GM12878 (cell line): ENCODE results near the gene DDR2. TPM values are rescaled to one million over a fixed set of nuclear protein-coding genes. Genes with fewer than 3 reads are reported as not detected.

Experiments
- ATAC-seq: fragments of 200-7000 bp; cut with Tn5 transposase; 3 replicates; pipeline ENCODE4 v1.9.1; 2020; ENCODE audit warnings: mild to moderate bottlenecking, moderate library complexity
- BruUV-seq: library from RNA; stranded (reverse); fragments of 400-500 nt; replicated peaks from 2 replicates; lab custom pipeline; 2021; lab: Mats Ljungman, UMichigan
- CTCF ChIA-PET: fragments of 300-600 bp; sonication (Branson Sonifier 250); formaldehyde crosslinking; extraction: SDS; loops from one replicate; lab custom pipeline; 2021; ENCODE audit warnings: inconsistent platforms; lab: Yijun Ruan, JAX
- POLR2A ChIA-PET: fragments of 350-600 bp; formaldehyde crosslinking; extraction: SDS; loops from one replicate; lab custom pipeline; 2021; ENCODE audit warnings: inconsistent platforms; lab: Charles Lee
- RAD21 ChIA-PET: fragments of 300-600 bp; sonication (Branson Sonifier 250); formaldehyde crosslinking; loops from one replicate; lab custom pipeline; 2023; ENCODE audit warnings: antibody characterized with exemption; ENCODE audit not compliant: unreplicated experiment; lab: Charles Lee
- SMC1A ChIA-PET: fragments of 300-600 bp; sonication (Branson Sonifier 250); formaldehyde crosslinking; loops from one replicate; lab custom pipeline; 2023; ENCODE audit not compliant: unreplicated experiment, uncharacterized antibody; lab: Charles Lee
- DNase-seq: peaks from one replicate; pipeline ENCODE4 v3.0.0-alpha.2; 2011; ENCODE audit warnings: low read depth, low spot score
- FAIRE-seq: peaks from 3 replicates; lab custom pipeline; 2011; peaks lifted over from hg19 to GRCh38; lab: Jason Lieb, UNC
- H2AFZ ChIP-seq: 2 replicates; pipeline ENCODE4 v1.6.0; 2011; ENCODE audit warnings: low read depth, low read length, control low read depth; ENCODE audit not compliant: control insufficient read depth
- H3K27ac ChIP-seq: 2 replicates; pipeline ENCODE4 v1.5.1; 2011; ENCODE audit warnings: control low read depth; ENCODE audit not compliant: control insufficient read depth, insufficient read depth
- H3K27me3 ChIP-seq, 2 experiments: replicated peaks in 1 of 2; 2 replicates each; pipeline versions ENCODE4 v1.6.0 to v1.6.1; 2011; ENCODE audit warnings: low read length in 1 of 2; ENCODE audit not compliant: control insufficient read depth in 2 of 2, insufficient read depth in 2 of 2
- H3K36me3 ChIP-seq, 2 experiments: 2 replicates each; pipeline ENCODE4 v1.5.1; 2011; ENCODE audit warnings: low read length in 1 of 2; ENCODE audit not compliant: control insufficient read depth in 2 of 2, insufficient read depth in 2 of 2
- H3K4me1 ChIP-seq: 2 replicates; pipeline ENCODE4 v1.6.1; 2011; ENCODE audit warnings: mild to moderate bottlenecking, low read length, moderate library complexity, mixed read lengths; ENCODE audit not compliant: control insufficient read depth, insufficient read depth
- H3K4me2 ChIP-seq: 2 replicates; pipeline ENCODE4 v1.6.0; 2011; ENCODE audit warnings: control low read depth; ENCODE audit not compliant: control insufficient read depth, insufficient read depth
- H3K4me3 ChIP-seq: fragments of 200-600 bp; sonication (generic); 2 replicates; pipeline ENCODE4 v1.5.1; 2016
- H3K79me2 ChIP-seq: 2 replicates; pipeline ENCODE4 v1.6.0; 2011; ENCODE audit warnings: low read length; ENCODE audit not compliant: control insufficient read depth, insufficient read depth
- H3K9ac ChIP-seq: 2 replicates; pipeline ENCODE4 v1.8.0; 2011; ENCODE audit warnings: low read length, control low read depth, mixed read lengths; ENCODE audit not compliant: control insufficient read depth, insufficient read depth
- H3K9me3 ChIP-seq: replicated peaks from 3 replicates; pipeline ENCODE4 v1.5.1; 2011; ENCODE audit warnings: mild to moderate bottlenecking, low read length; ENCODE audit not compliant: control insufficient read depth, insufficient read depth
- H4K20me1 ChIP-seq: 2 replicates; pipeline ENCODE4 v1.6.0; 2011; ENCODE audit not compliant: control insufficient read depth, insufficient read depth
- BCL3 ChIP-seq: IDR thresholded peaks from 2 replicates; pipeline ENCODE4 v1.6.1; 2011; ENCODE audit warnings: borderline replicate concordance, low read depth, mild to moderate bottlenecking, moderate library complexity, low read length; ENCODE audit not compliant: insufficient read depth, poor library complexity, severe bottlenecking
- CHD4 ChIP-seq: fragments of 200-600 bp; sonication (generic); IDR thresholded peaks from 2 replicates; pipeline ENCODE4 v1.6.1; 2016; ENCODE audit warnings: mild to moderate bottlenecking
- CUX1 ChIP-seq: IDR thresholded peaks from 2 replicates; pipeline ENCODE4 v1.6.1; 2012; ENCODE audit warnings: improper control_type of control experiment, low read depth, low read length; ENCODE audit not compliant: insufficient replicate concordance
- E2F4 ChIP-seq: IDR thresholded peaks from 2 replicates; pipeline ENCODE4 v1.6.1; 2012; ENCODE audit warnings: low read depth, low read length, improper control_type of control experiment
- JUNB ChIP-seq: IDR thresholded peaks from 2 replicates; pipeline ENCODE4 v1.6.1; 2016; ENCODE audit warnings: antibody characterized with exemption, mild to moderate bottlenecking
- RB1 ChIP-seq: fragments of 450-650 bp; formaldehyde crosslinking; IDR thresholded peaks from 2 replicates; pipeline ENCODE4 v1.6.1; 2017; ENCODE audit warnings: mild to moderate bottlenecking, borderline replicate concordance
- RBBP5 ChIP-seq: fragments of 200-600 bp; sonication (generic); conservative IDR thresholded peaks from 2 replicates; pipeline ENCODE4 v1.6.1; 2016
- SIX5 ChIP-seq: IDR thresholded peaks from 2 replicates; pipeline ENCODE4 v1.6.1; 2011; ENCODE audit warnings: mild to moderate bottlenecking, low read depth, low read length, moderate library complexity; ENCODE audit not compliant: severe bottlenecking
- SKIL ChIP-seq: fragments of 450-650 bp; IDR thresholded peaks from 2 replicates; pipeline ENCODE4 v1.6.1; 2017; ENCODE audit warnings: mild to moderate bottlenecking, low read depth, inconsistent platforms; ENCODE audit not compliant: poor library complexity, severe bottlenecking
- TCF7 ChIP-seq: IDR thresholded peaks from 2 replicates; pipeline ENCODE4 v1.6.1; 2014; ENCODE audit warnings: antibody characterized with exemption, borderline replicate concordance
- WGBS: methylation state at CpG from one replicate; pipeline ENCODE4 v1.1.6; 2016; ENCODE audit warnings: low lambda C conversion rate; ENCODE audit not compliant: insufficient replicate concordance, insufficient coverage; ENCODE audit errors: missing lambda C conversion rate; 5-methylcytosine and 5-hydroxymethylcytosine counted together
- in situ Hi-C: fragments of 300-500 bp; cut with MboI; formaldehyde crosslinking; loops from 9 replicates; pipeline ENCODE4 v1.14.3; 2018; ENCODE audit warnings: mixed read lengths
- intact Hi-C: fragments of 100-400 bp; cut with micrococcal nuclease; formaldehyde crosslinking; loops from one replicate; pipeline ENCODE4 v1.14.2; 2022; ENCODE audit not compliant: unreplicated experiment
- polyA plus RNA-seq, 11 experiments: library from polyadenylated mRNA; depleted of rRNA in 4 of 11; unstranded in 6 of 11; stranded (reverse) in 5 of 11; fragments of >200 nt; fragmentation: Nextera tagmentation in 4 of 11; fragmentation: Illumina TruSeq in 1 of 11; extraction: Ambion mirVana in 4 of 11; extraction: Trizol in 1 of 11; gene quantifications; 1 replicate in 1 of 11; 2 replicates in 10 of 11; pipeline versions ENCODE4 v1.2.1 to v1.2.3, GENCODE V29; 2011 to 2016; ENCODE audit warnings: inconsistent platforms in 2 of 11, missing spikeins in 2 of 11, low read depth in 1 of 11
- total RNA-seq, 4 experiments: library from RNA; depleted of rRNA in 3 of 4; stranded (reverse); fragments of >200 nt in 3 of 4; fragmentation: Illumina TruSeq in 1 of 4; extraction: Trizol in 1 of 4; gene quantifications; 2 replicates each; pipeline versions ENCODE4 v1.2.1 to v1.2.3, GENCODE V29; 2013 to 2021

Gene DDR2
- total and polyA plus RNA-seq, 10 of the 15 experiments (the other 5 are each of a cell fraction or from before 2014, with no cell fraction given): 1.9 to 8.8 (median 5.5) TPM

GRCh38 chr1:162719678-162720077, 87.4 kb downstream of the DDR2 start (continued):
- TF ChIP-seq BCL3 (no peak), JUNB (no peak), CHD4 (no peak)

GRCh38 chr1:162720996-162721395, 88.7 kb downstream of the DDR2 start:
- WGBS: 0% methylated on average over 1 of the region's 1 CpG
- no peaks in the 10 kb centered on the region for H3K36me3 ChIP-seq
- no peak overlapping the region for H3K9ac ChIP-seq
- no peaks in the 10 kb centered on the region for H4K20me1 ChIP-seq
- H3K79me2 ChIP-seq: no peaks in the 10 kb centered on the region
- no peak for FAIRE-seq
- no peak for DNase-seq
- H3K27ac ChIP-seq: no peak overlapping the region
- ATAC-seq: no peak
- no peak overlapping the region for H3K4me2 ChIP-seq
- RAD21 ChIA-PET: interaction anchor here (2.0 kb wide), 1 partner anchor 91 kb away, joined by 4 read pairs; no protein-coding TSS in a partner anchor
- in situ Hi-C loops (no loop called here), intact Hi-C loops (no loop called here)
- SMC1A ChIA-PET: interaction anchor here (1.4 kb wide), 1 partner anchor 10 kb away, joined by 4 read pairs; no protein-coding TSS in a partner anchor
- TF ChIP-seq CUX1 (no peak), TCF7 (no peak), RB1 (no peak), JUNB (no peak), SIX5 (no peak), E2F4 (no peak), RBBP5 (no peak), SKIL (no peak)
- no peaks in the 10 kb centered on the region for H3K9me3 ChIP-seq
- H2AFZ ChIP-seq: no peak overlapping the region
- no peaks in the 10 kb centered on the region for H3K27me3 ChIP-seq
- no TSS peak for BruUV-seq
- no peak overlapping the region for H3K4me3 ChIP-seq
- POLR2A ChIA-PET: interaction anchor here (0.9 kb wide), 1 partner anchor 12 kb away, joined by 3 read pairs; no protein-coding TSS in a partner anchor
- CTCF ChIA-PET: no interaction called here
- H3K4me1 ChIP-seq: no peaks in the 10 kb centered on the region
